Heart left ventricle (tissue), 16 donors: Measurements from ENCODE around the gene LMO3. TPM values are rescaled to one million over a fixed set of nuclear protein-coding genes. Genes with fewer than 3 reads are reported as not detected.

Experiments
- ATAC-seq, 4 donors: fragments of 200-7000 bp; cut with Tn5 transposase; one replicate each; pipeline ENCODE4 v1.9.1; 2020 to 2022; ENCODE audit warnings: moderate library complexity in 4 of 4, mild to moderate bottlenecking in 3 of 4, moderate number of reproducible peaks in 1 of 4
- DNase-seq, 5 donors: peaks; one replicate each; pipeline ENCODE4 v3.0.0-alpha.2; 2020
- H3K27ac ChIP-seq, 12 donors: fragments of 200-600 bp; sonication (generic) in 4 of 12; one replicate each; pipeline versions ENCODE4 v1.5.0 to v1.8.0; 2016 to 2022; ENCODE audit warnings: mild to moderate bottlenecking in 2 of 12
- H3K27me3 ChIP-seq, 9 donors: fragments of 200-600 bp; sonication (generic) in 2 of 9; one replicate each; pipeline versions ENCODE4 v1.5.1 to v1.8.0; 2016 to 2022; ENCODE audit warnings: mild to moderate bottlenecking in 3 of 9
- H3K36me3 ChIP-seq, 9 donors: fragments of 200-600 bp; sonication (generic) in 2 of 9; one replicate each; pipeline versions ENCODE4 v1.5.0 to v1.8.0; 2018 to 2022; ENCODE audit warnings: mild to moderate bottlenecking in 2 of 9
- H3K4me1 ChIP-seq, 12 donors: fragments of 200-600 bp; sonication (generic) in 4 of 12; one replicate each; pipeline versions ENCODE4 v1.5.0 to v1.8.0; 2016 to 2022; ENCODE audit warnings: mild to moderate bottlenecking in 3 of 12
- H3K4me3 ChIP-seq, 12 donors: fragments of 200-600 bp; sonication (generic) in 4 of 12; one replicate each; pipeline versions ENCODE4 v1.5.0 to v1.8.0; 2017 to 2022; ENCODE audit warnings: mild to moderate bottlenecking in 9 of 12, moderate library complexity in 4 of 12
- H3K9me3 ChIP-seq, 12 donors: fragments of 200-600 bp; sonication (generic) in 4 of 12; one replicate each; pipeline versions ENCODE4 v1.5.0 to v1.8.0; 2016 to 2022; ENCODE audit warnings: mild to moderate bottlenecking in 1 of 12
- CTCF ChIP-seq, 12 donors: fragments of 200-600 bp; sonication (generic) in 4 of 12; IDR thresholded peaks; one replicate each; pipeline versions ENCODE4 v1.5.0 to v1.8.0; 2018 to 2022; ENCODE audit warnings: antibody characterized with exemption in 12 of 12, mild to moderate bottlenecking in 5 of 12
- POLR2A ChIP-seq, 2 donors: fragments of 450-650 bp; IDR thresholded peaks; one replicate each; pipeline ENCODE4 v1.6.1; 2017; ENCODE audit warnings: antibody characterized with exemption in 2 of 2, mild to moderate bottlenecking in 2 of 2, moderate library complexity in 2 of 2
- WGBS, 4 donors: extraction: QIAGEN DNeasy Blood & Tissue Kit in 2 of 4; methylation state at CpG; one replicate each; pipeline versions ENCODE4 v1.1.5 to v1.1.7; 2013 to 2018; 5-methylcytosine and 5-hydroxymethylcytosine counted together
- intact Hi-C, 10 donors: fragments of 100-400 bp; cut with DNase I; formaldehyde crosslinking; loops; one replicate each; pipeline versions ENCODE4 v1.11.1 to v1.14.2; 2022
- polyA plus RNA-seq, 2 donors: library from polyadenylated mRNA; stranded (reverse); fragments of 200-250 nt; gene quantifications; one replicate each; pipeline ENCODE4 v1.2.3, GENCODE V29; 2013
- total RNA-seq, 9 donors: library from RNA; depleted of rRNA in 2 of 9; stranded (reverse); fragments of >200 nt in 2 of 9; fragmentation: NEBNext Ultra II Directional in 3 of 9; extraction: Animal tissue kit (Norgen Biotek cat#: 25700) in 3 of 9; gene quantifications; one replicate each; pipeline versions ENCODE4 v1.1.0 to v1.2.4, GENCODE V29; 2016 to 2023
- donor health status: ischemic (EF 13 %, LVEDD 7.1; RV severe dilation, severe dysfunction).
- donor health status: healthy with polysubstance abuse.
- donor health status: DM: no; HTN: yes; CAD: no.
- donor health status: DM: no; HTN: no; CAD: no.
- donor health status: ischemic (EF 25% LVEDD 6.9; RV normal size, moderate dysfunction).
- donor health status: ischemic (EF 25% LVEDD 5.7; RV mildly dilated, moderate dysfunction).
- donor health status: healthy.
- donor health status: DM: yes; HTN: yes; CAD: no.
- donor health status: ischemic (EF 35%, LVEDD 5.7; RV mildly dilated, moderate dysfunction).
- donor health status: nonischemic (EF 11% LVEDD 7.7; RV severe dilation, severe dysfunction).
- donor health status: DM: yes; HTN: yes; CAD: no.
- donor health status: PGD.
- donor health status: ischemic (EF 29% LVEDD 5.4; RV normal size, mild dysfunction).
- donor health status: nonischemic (EF 23%, LVEDD 6.1; RV moderate dilation, normal function).

Gene LMO3
- total and polyA plus RNA-seq, 11 donors = 0.14 to 8.8 (median 0.96) TPM

GRCh38 chr12:16588812-16589211 is 17.1 kb downstream of the LMO3 start:
- ATAC-seq = no peak

GRCh38 chr12:16587514-16587913 is 18.4 kb downstream of the LMO3 start:
- WGBS, 4 donors = 79 to 89% (median 84%) methylated on average over 1 of the region's 1 CpG
- no peak for ATAC-seq
- Histone ChIP-seq H3K36me3 (no peaks in the 10 kb centered on the region), H3K4me3 (no peak overlapping the region), H3K9me3 (no peaks in the 10 kb centered on the region), H3K27ac (peak overlapping the region in 5 of 12 donors; percentile 5 to 80 (median 18)), H3K4me1 (no peaks in the 10 kb centered on the region), H3K27me3 (no peaks in the 10 kb centered on the region)
- TF ChIP-seq CTCF (IDR thresholded peaks at IDR 0.05) (no peak), POLR2A (IDR thresholded peaks at IDR 0.05) (no peak)
- intact Hi-C loops = no loop called here
- no peak for DNase-seq

More at GRCh38 chr12:16588812-16589211, 17.1 kb downstream of the LMO3 start:
- WGBS, 4 donors = 74 to 85% (median 79%) methylated on average over 6 of the region's 6 CpGs
- intact Hi-C loops = no loop called here
- peak overlapping the region in 1 of 12 donors; percentile 80 for H3K27ac ChIP-seq
- H3K4me1 ChIP-seq = no peaks in the 10 kb centered on the region
- TF ChIP-seq CTCF (IDR thresholded peaks at IDR 0.05) = no peak
- TF ChIP-seq POLR2A (IDR thresholded peaks at IDR 0.05) = no peak
- H3K36me3 ChIP-seq = no peaks in the 10 kb centered on the region
- no peak for DNase-seq
- H3K9me3 ChIP-seq = no peaks in the 10 kb centered on the region
- H3K4me3 ChIP-seq = no peak overlapping the region
- H3K27me3 ChIP-seq = no peaks in the 10 kb centered on the region

- peak overlapping the region in 7 of 12 donors; percentile 5 to 80 (median 24) for H3K27ac ChIP-seq
- 57 to 65% (median 61%) methylated on average over 3 of the region's 3 CpGs for WGBS, 4 donors
- no peaks in the 10 kb centered on the region for H3K4me1 ChIP-seq
- H3K9me3 ChIP-seq = peaks cover 0 to 2% (median 0%) of the 10 kb centered on the region in 12 donors
- TF ChIP-seq CTCF (IDR thresholded peaks at IDR 0.05) (no peak), POLR2A (IDR thresholded peaks at IDR 0.05) (no peak)
- H3K36me3 ChIP-seq = no peaks in the 10 kb centered on the region
- no peaks in the 10 kb centered on the region for H3K27me3 ChIP-seq
- H3K4me3 ChIP-seq = peak overlapping the region in 1 of 12 donors; percentile 5
- no peak for ATAC-seq
- intact Hi-C loops = no loop called here
- no peak for DNase-seq
These were observed 18.9 kb downstream of the LMO3 start for GRCh38 chr12:16587110-16587453.

- intact Hi-C loops = no loop called here
- H3K9me3 ChIP-seq = peaks cover 0 to 7% (median 0%) of the 10 kb centered on the region in 12 donors
- H3K27me3 ChIP-seq = no peaks in the 10 kb centered on the region
- TF ChIP-seq CTCF (IDR thresholded peaks at IDR 0.05) = no peak
- TF ChIP-seq POLR2A (IDR thresholded peaks at IDR 0.05) = no peak
- DNase-seq (peak in 1 of 5 donors; percentile 53), ATAC-seq (peak; percentile 34 to 92 (median 72))
- H3K27ac ChIP-seq = peak overlapping the region in 8 of 12 donors; percentile 5 to 80 (median 42)
- no peaks in the 10 kb centered on the region for H3K4me1 ChIP-seq
- H3K36me3 ChIP-seq = no peaks in the 10 kb centered on the region
- peak overlapping the region in 1 of 12 donors; percentile 5 for H3K4me3 ChIP-seq
- WGBS, 4 donors = 73 to 79% (median 74%) methylated on average over 8 of the region's 8 CpGs
These were observed 19.4 kb downstream of the LMO3 start for GRCh38 chr12:16586350-16587109.
